CD14-positive monocyte (primary cell): ENCODE measurements around the gene SIGLEC14. TPM values are rescaled to one million over a fixed set of nuclear protein-coding genes. Genes with fewer than 3 reads are reported as not detected.

Experiments
- DNase-seq, 3 donors: peaks; one replicate each; pipeline ENCODE4 v3.0.0-alpha.2; 2011 to 2022
- H2AFZ ChIP-seq: 2 replicates; pipeline ENCODE4 v1.6.0; 2012; ENCODE audit warnings: mild to moderate bottlenecking, low read depth, low read length, inconsistent platforms; ENCODE audit not compliant: insufficient read depth, poor library complexity, severe bottlenecking
- H3K27ac ChIP-seq, 2 donors: 1 replicate in 1 of 2; 2 replicates in 1 of 2; pipeline ENCODE4 v1.5.1; 2012 to 2013; ENCODE audit warnings: low read length in 2 of 2, control low read depth in 1 of 2, inconsistent platforms in 1 of 2, low read depth in 1 of 2, mild to moderate bottlenecking in 1 of 2
- H3K27me3 ChIP-seq, 2 donors: one replicate each; pipeline versions ENCODE4 v1.6.0 to v1.6.1; 2011 to 2013; ENCODE audit warnings: low read length in 2 of 2; ENCODE audit not compliant: control insufficient read depth in 2 of 2, insufficient read depth in 2 of 2
- H3K36me3 ChIP-seq, 2 donors: replicated peaks in 1 of 2; 1 replicate in 1 of 2; 2 replicates in 1 of 2; pipeline versions ENCODE4 v1.5.1 to v1.6.1; 2012 to 2013; ENCODE audit warnings: low read length in 2 of 2, control low read depth in 1 of 2, inconsistent platforms in 1 of 2, mild to moderate bottlenecking in 1 of 2; ENCODE audit not compliant: insufficient read depth in 2 of 2, control insufficient read depth in 1 of 2
- H3K4me1 ChIP-seq, 2 donors: 1 replicate in 1 of 2; 2 replicates in 1 of 2; pipeline versions ENCODE4 v1.5.1 to v1.6.1; 2012 to 2013; ENCODE audit warnings: low read length in 2 of 2, control low read depth in 1 of 2, inconsistent platforms in 1 of 2, mild to moderate bottlenecking in 1 of 2, moderate library complexity in 1 of 2; ENCODE audit not compliant: insufficient read depth in 2 of 2, control insufficient read depth in 1 of 2
- H3K4me2 ChIP-seq: replicated peaks from 2 replicates; pipeline ENCODE3; 2012; ENCODE audit warnings: low read length, moderate library complexity, mild to moderate bottlenecking; ENCODE audit not compliant: poor library complexity, severe bottlenecking; ENCODE audit errors: extremely low read depth
- H3K4me3 ChIP-seq, 3 experiments: fragments of 200-600 bp in 1 of 3; sonication (generic) in 1 of 3; replicated peaks in 1 of 3; 1 replicate in 2 of 3; 2 replicates in 1 of 3; pipeline ENCODE4 v1.5.1; 2011 to 2013; ENCODE audit warnings: low read length in 3 of 3, mild to moderate bottlenecking in 3 of 3, control low read depth in 2 of 3, low read depth in 2 of 3, inconsistent platforms in 1 of 3, moderate library complexity in 1 of 3
- H3K79me2 ChIP-seq: 2 replicates; pipeline ENCODE4 v1.6.0; 2012; ENCODE audit warnings: mild to moderate bottlenecking, control low read depth, inconsistent platforms, low read length, moderate library complexity; ENCODE audit not compliant: insufficient read depth
- H3K9ac ChIP-seq: 2 replicates; pipeline ENCODE4 v1.6.0; 2017; ENCODE audit warnings: low read length, mild to moderate bottlenecking; ENCODE audit not compliant: insufficient read depth, poor library complexity, severe bottlenecking
- H3K9me3 ChIP-seq, 2 donors: replicated peaks in 1 of 2; 1 replicate in 1 of 2; 2 replicates in 1 of 2; pipeline versions ENCODE4 v1.5.1 to v1.6.1; 2012 to 2013; ENCODE audit warnings: low read length in 2 of 2, control low read depth in 1 of 2; ENCODE audit not compliant: control insufficient read depth in 1 of 2, insufficient read depth in 1 of 2
- H4K20me1 ChIP-seq: 2 replicates; pipeline ENCODE4 v1.6.0; 2012; ENCODE audit warnings: mild to moderate bottlenecking, low read length, control low read depth, moderate library complexity; ENCODE audit not compliant: insufficient read depth
- H3K27ac Mint-ChIP-seq, 7 donors: one replicate each; pipeline ENCODE4 v1.8.0; 2020; ENCODE audit warnings: mild to moderate bottlenecking in 7 of 7, mixed read lengths in 7 of 7, moderate library complexity in 6 of 7, inconsistent platforms in 2 of 7
- H3K27me3 Mint-ChIP-seq, 3 donors: one replicate each; pipeline ENCODE4 v1.8.0; 2021 to 2022; ENCODE audit warnings: low read depth in 3 of 3, mild to moderate bottlenecking in 3 of 3, mixed read lengths in 3 of 3, moderate library complexity in 3 of 3, inconsistent platforms in 1 of 3
- H3K36me3 Mint-ChIP-seq, 2 donors: one replicate each; pipeline ENCODE4 v1.8.0; 2020; ENCODE audit warnings: mixed read lengths in 2 of 2, inconsistent platforms in 1 of 2, mild to moderate bottlenecking in 1 of 2
- H3K4me1 Mint-ChIP-seq: one replicate; pipeline ENCODE4 v1.8.0; 2020; ENCODE audit warnings: mild to moderate bottlenecking, mixed read lengths
- H3K4me3 Mint-ChIP-seq, 2 donors: one replicate each; pipeline ENCODE4 v1.8.0; 2020; ENCODE audit warnings: mild to moderate bottlenecking in 2 of 2, mixed read lengths in 2 of 2, moderate library complexity in 1 of 2
- H3K9me3 Mint-ChIP-seq, 7 donors: one replicate each; pipeline ENCODE4 v1.8.0; 2020 to 2022; ENCODE audit warnings: mixed read lengths in 7 of 7, mild to moderate bottlenecking in 6 of 7, moderate library complexity in 6 of 7, inconsistent platforms in 2 of 7
- CTCF ChIP-seq: fragments of 200-600 bp; IDR thresholded peaks from one replicate; pipeline ENCODE4 v1.8.0; 2022; ENCODE audit warnings: antibody characterized with exemption, mild to moderate bottlenecking
- WGBS: methylation state at CpG from one replicate; pipeline ENCODE4 v1.1.5; 2013; ENCODE audit warnings: missing lambda C conversion rate; ENCODE audit not compliant: insufficient coverage; 5-methylcytosine and 5-hydroxymethylcytosine counted together
- intact Hi-C, 2 donors: fragments of 100-400 bp; cut with micrococcal nuclease; formaldehyde crosslinking; loops; one replicate each; pipeline versions ENCODE4 v1.15.0 to v1.15.1; 2023
- polyA plus RNA-seq, 3 donors: library from polyadenylated mRNA; depleted of rRNA in 1 of 3; unstranded in 2 of 3; stranded (reverse) in 1 of 3; fragments of 300-500 nt in 2 of 3; fragments of >200 nt in 1 of 3; fragmentation: Illumina TruSeq in 2 of 3; gene quantifications; 1 replicate in 2 of 3; 2 replicates in 1 of 3; pipeline ENCODE4 v1.2.3, GENCODE V29; 2012 to 2021

Gene SIGLEC14
- polyA plus RNA-seq, 3 donors, result 63.5 to 129 (median 95.0) TPM

GRCh38 chr19:51691074-51691583 is 44.5 kb upstream of the SIGLEC14 start:
- H3K27ac ChIP-seq, result no peak overlapping the region
- no peaks in the 10 kb centered on the region for H3K9me3 ChIP-seq
- Mint-ChIP-seq H3K27me3 (peaks cover 64 to 87% (median 73%) of the 10 kb centered on the region in 3 donors), H3K36me3 (peaks cover 3 to 12% of the 10 kb centered on the region in 2 donors), H3K27ac (peak overlapping the region in 3 of 7 donors; percentile 21 to 71 (median 36)), H3K9me3 (peaks cover 0 to 13% (median 4%) of the 10 kb centered on the region in 7 donors), H3K4me3 (peak overlapping the region in 1 of 2 donors; percentile 72), H3K4me1 (peaks cover 31% of the 10 kb centered on the region)
- intact Hi-C loops, result loop anchor here in 1 of 2 donors (5.0 kb wide), 1 partner anchor 36 kb away; no protein-coding TSS in a partner anchor
- H3K4me2 ChIP-seq, result peak overlapping the region; percentile 76
- WGBS, result 29% methylated on average over 5 of the region's 9 CpGs
- H3K4me1 ChIP-seq, result peaks cover 23 to 37% of the 10 kb centered on the region in 2 donors
- H3K27me3 ChIP-seq, result peaks cover 25 to 79% of the 10 kb centered on the region in 2 donors
- TF ChIP-seq CTCF, result no peak
- H3K4me3 ChIP-seq, result peak overlapping the region in 1 of 3 experiments; percentile 56
- no peaks in the 10 kb centered on the region for H3K36me3 ChIP-seq
- H2AFZ ChIP-seq, result no peak overlapping the region
- no peaks in the 10 kb centered on the region for H4K20me1 ChIP-seq
- DNase-seq, result no peak
- no peak overlapping the region for H3K9ac ChIP-seq
- no peaks in the 10 kb centered on the region for H3K79me2 ChIP-seq

- Mint-ChIP-seq H3K4me3 (peak overlapping the region; percentile 60 to 75), H3K27me3 (peaks cover 64 to 87% (median 72%) of the 10 kb centered on the region in 3 donors), H3K27ac (no peak overlapping the region), H3K36me3 (peaks cover 3 to 12% of the 10 kb centered on the region in 2 donors), H3K4me1 (peaks cover 31% of the 10 kb centered on the region), H3K9me3 (peaks cover 0 to 13% (median 4%) of the 10 kb centered on the region in 7 donors)
- WGBS, result no CpG with 5 or more reads among the region's 21 CpGs
- peak in 1 of 3 donors; percentile 30 for DNase-seq
- Histone ChIP-seq H3K4me3 (peak overlapping the region in 2 of 3 experiments; percentile 17 to 56), H2AFZ (peak overlapping the region; percentile 36), H3K79me2 (no peaks in the 10 kb centered on the region), H3K9me3 (peaks cover 0 to 1% of the 10 kb centered on the region in 2 donors), H3K27ac (no peak overlapping the region), H3K27me3 (peaks cover 28 to 84% of the 10 kb centered on the region in 2 donors), H3K4me2 (peak overlapping the region; percentile 76), H3K9ac (no peak overlapping the region), H3K4me1 (peaks cover 23 to 37% of the 10 kb centered on the region in 2 donors), H3K36me3 (no peaks in the 10 kb centered on the region), H4K20me1 (no peaks in the 10 kb centered on the region)
- intact Hi-C loops, result loop anchor here in 1 of 2 donors (5.0 kb wide), 1 partner anchor 37 kb away; no protein-coding TSS in a partner anchor
- no peak for TF ChIP-seq CTCF
These were observed 43.9 kb upstream of the SIGLEC14 start for GRCh38 chr19:51690454-51691073.
